Mucosa of stomach (tissue), 1 donor: ENCODE data around the gene GTPBP6.
"Not testable (repeated sequence)": the region's sequence is repeated elsewhere in the genome, so short reads cannot be mapped to it uniquely, and the experiment has no call there.

Source experiments
- H3K27me3 ChIP-seq: one replicate; pipeline ENCODE4 v1.7.0; 2013; ENCODE audit warnings: mild to moderate bottlenecking, low read length; ENCODE audit not compliant: control insufficient read depth, insufficient read depth
- H3K36me3 ChIP-seq: one replicate; pipeline ENCODE4 v1.7.0; 2013; ENCODE audit warnings: low read length; ENCODE audit not compliant: control insufficient read depth, insufficient read depth
- H3K4me1 ChIP-seq: one replicate; pipeline ENCODE4 v1.7.0; 2013; ENCODE audit warnings: mild to moderate bottlenecking, low read length; ENCODE audit not compliant: control insufficient read depth, insufficient read depth
- H3K4me3 ChIP-seq: one replicate; pipeline ENCODE4 v1.7.0; 2013; ENCODE audit warnings: low read length
- H3K9ac ChIP-seq: one replicate; pipeline ENCODE4 v1.7.0; 2013; ENCODE audit warnings: mild to moderate bottlenecking, low read length, moderate library complexity
- H3K9me3 ChIP-seq: one replicate; pipeline ENCODE4 v1.7.0; 2013; ENCODE audit warnings: mild to moderate bottlenecking, low read length, moderate library complexity; ENCODE audit not compliant: control insufficient read depth
- donor health status: Pancreatic carcinoma.

Gene GTPBP6

DNA sequence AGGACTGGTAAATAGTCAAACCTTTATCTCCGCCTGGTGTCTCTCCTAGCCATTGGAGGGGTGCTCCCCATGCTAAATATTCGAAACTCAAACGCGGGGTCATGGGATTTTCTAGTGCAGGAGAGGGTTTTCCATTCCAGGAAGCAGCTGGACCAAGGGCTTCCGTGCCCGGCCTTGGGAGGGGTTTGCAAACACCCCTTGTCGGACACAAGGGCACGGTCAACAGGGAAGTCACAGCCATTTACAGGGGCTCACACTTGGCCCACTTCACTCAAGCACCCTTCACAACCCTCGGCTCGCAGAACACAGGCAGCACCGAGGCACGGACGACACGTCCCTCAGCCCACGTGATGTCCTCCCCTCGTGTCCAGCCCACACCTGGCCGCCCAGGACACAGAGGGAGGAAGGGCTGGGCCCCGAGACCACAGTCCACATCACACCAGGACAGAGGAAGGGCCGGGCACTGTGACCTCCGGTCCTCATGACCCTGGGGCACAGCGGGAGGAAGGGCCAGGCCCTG lies 47.7 kb downstream of the GTPBP6 start:
- Histone ChIP-seq H3K36me3 (no peaks in the 10 kb centered on the region), H3K9me3 (no peaks in the 10 kb centered on the region), H3K9ac (no peak overlapping the region), H3K27me3 (no peaks in the 10 kb centered on the region), H3K4me1 (peaks cover 8% of the 10 kb centered on the region), H3K4me3 (no peak overlapping the region)

DNA sequence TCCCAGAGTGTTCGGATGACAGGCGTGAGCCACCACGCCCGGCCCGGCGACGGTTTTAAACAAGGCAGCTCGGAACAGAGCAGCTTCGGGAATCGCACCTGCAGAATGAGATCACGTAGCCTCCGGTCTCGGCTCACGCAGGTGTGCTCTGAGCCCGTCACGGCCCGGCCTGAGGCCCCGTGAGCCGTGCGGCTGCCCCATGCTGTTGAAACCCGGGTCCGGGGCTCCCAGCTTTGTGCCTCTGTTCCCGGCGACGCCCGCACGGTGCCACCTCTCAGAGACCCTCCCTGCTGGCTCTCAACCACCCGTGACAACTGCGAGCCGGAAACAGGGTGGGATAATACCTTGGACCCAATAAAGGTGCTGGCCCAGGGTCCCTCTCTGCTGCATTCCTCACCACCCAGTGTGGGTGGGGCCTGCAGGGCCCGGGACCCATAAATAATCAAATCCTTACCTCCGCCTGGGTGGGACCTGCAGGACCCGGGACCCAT lies 50.8 kb downstream of the GTPBP6 start:
- H3K4me1 ChIP-seq, result peaks cover 7% of the 10 kb centered on the region
- H3K9ac ChIP-seq, result no peak overlapping the region
- no peaks in the 10 kb centered on the region for H3K36me3 ChIP-seq
- H3K9me3 ChIP-seq, result no peaks in the 10 kb centered on the region
- no peaks in the 10 kb centered on the region for H3K27me3 ChIP-seq
- no peak overlapping the region for H3K4me3 ChIP-seq

- Histone ChIP-seq H3K4me1 (peaks cover 24% of the 10 kb centered on the region), H3K9ac (no peak overlapping the region), H3K4me3 (no peak overlapping the region), H3K36me3 (no peaks in the 10 kb centered on the region), H3K27me3 (no peaks in the 10 kb centered on the region), H3K9me3 (no peaks in the 10 kb centered on the region)
Measured at GRCh38 chrX:265502-265901, 53.1 kb downstream of the GTPBP6 start.

GRCh38 chrX:264634-265455 lies 53.8 kb downstream of the GTPBP6 start:
- H3K27me3 ChIP-seq, result no peaks in the 10 kb centered on the region
- no peak overlapping the region for H3K4me3 ChIP-seq
- peaks cover 27% of the 10 kb centered on the region for H3K4me1 ChIP-seq
- H3K36me3 ChIP-seq, result no peaks in the 10 kb centered on the region
- no peak overlapping the region for H3K9ac ChIP-seq
- no peaks in the 10 kb centered on the region for H3K9me3 ChIP-seq

- not testable (repeated sequence) for H3K36me3 ChIP-seq, H3K9ac ChIP-seq, H3K4me3 ChIP-seq, H3K27me3 ChIP-seq, H3K9me3 ChIP-seq
- peaks cover 30% of the 10 kb centered on the region for H3K4me1 ChIP-seq
Measured at GRCh38 chrX:264006-264405, 54.6 kb downstream of the GTPBP6 start.

DNA sequence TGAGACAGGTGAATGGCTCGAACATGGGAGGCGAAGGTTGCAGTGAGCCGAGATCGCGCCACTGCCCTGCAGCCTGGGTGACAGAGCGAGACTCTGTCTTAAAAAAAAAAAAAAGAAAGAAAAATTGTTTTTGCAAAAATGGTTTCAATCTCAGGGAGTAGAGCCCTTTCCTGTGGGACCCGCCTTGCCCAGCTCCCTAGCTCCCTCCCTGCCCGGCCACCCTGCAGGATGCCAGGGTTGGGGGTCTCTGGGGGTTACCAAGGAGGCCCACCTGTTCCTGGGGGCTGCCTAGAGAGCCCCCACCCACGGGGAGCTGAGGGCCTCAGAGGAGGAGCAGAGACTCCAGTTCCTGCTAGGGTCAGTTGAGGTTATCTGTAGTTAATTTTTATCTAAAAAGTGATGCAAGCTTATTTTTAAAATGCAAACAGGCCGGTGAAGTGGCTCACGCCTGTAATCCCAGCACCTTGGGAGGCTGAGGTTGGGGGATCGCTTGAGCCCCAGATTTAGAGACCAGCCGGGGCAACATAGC lies 56.2 kb downstream of the GTPBP6 start:
- Histone ChIP-seq H3K36me3 (no peaks in the 10 kb centered on the region), H3K4me1 (peaks cover 30% of the 10 kb centered on the region), H3K9me3 (no peaks in the 10 kb centered on the region), H3K4me3 (peak overlapping the region; percentile 1), H3K9ac (peak overlapping the region; percentile 55), H3K27me3 (no peaks in the 10 kb centered on the region)

DNA sequence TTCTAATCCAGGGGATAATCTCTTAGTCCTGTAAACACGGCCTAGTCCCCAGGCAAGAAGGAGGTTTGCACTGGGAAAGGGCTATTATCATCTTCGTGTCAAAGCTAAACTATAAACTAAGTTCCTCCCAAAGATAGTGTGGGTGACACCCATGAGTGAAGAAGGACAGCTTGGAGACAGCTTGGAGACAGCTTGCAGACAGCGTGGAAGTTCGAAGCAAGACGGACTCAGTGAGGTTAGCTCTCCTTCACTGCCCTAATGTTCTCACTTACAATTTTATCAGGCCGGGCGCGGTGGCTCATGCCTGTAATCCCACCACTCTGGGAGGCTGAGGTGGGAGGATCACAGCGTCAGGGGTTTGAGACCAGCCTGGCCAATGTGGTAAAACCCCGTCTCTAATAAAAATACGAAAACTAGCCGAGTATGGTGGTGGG lies 56.7 kb downstream of the GTPBP6 start:
- Histone ChIP-seq H3K4me1 (peaks cover 30% of the 10 kb centered on the region), H3K36me3 (no peaks in the 10 kb centered on the region), H3K9me3 (no peaks in the 10 kb centered on the region), H3K9ac (peak overlapping the region; percentile 11), H3K27me3 (no peaks in the 10 kb centered on the region), H3K4me3 (peak overlapping the region; percentile 1)

DNA sequence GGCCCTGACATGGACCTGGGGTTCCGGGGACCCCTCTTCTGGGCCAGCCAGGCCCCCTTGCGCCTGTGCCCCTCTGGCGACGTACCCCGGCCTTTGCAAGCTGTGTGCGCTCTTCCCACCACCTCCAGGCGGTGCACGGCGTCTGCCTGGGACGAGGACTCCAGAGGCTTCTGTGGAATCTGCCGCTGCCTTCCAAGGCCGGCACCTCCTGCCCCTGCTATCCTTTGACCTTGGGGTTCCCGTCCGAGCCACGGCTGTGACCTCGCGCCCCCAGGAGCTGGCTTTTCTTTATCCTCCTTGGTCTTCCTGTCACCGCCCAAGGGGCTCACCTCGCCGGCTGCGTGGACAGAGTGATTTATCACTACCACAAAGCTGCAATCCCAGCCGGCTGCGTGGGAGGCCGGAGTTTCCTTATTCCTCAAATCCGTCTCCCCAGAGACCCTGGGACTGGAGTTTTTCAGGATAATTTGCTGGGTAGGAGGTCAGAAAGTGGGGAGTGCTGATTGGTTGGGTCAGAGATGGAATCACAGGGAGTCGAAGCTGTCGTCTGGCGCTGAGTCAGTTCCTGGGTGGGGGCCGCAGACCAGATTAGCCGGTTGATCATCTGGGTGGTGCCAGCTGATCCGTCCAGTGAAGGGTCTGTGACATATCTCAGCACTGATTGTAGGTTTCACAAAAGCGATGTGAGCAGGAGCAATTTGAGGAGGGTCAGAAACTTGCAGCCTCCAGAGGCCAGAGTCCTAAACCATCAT lies 57.3 kb downstream of the GTPBP6 start:
- peak overlapping the region; percentile 11 for H3K9ac ChIP-seq
- peaks cover 30% of the 10 kb centered on the region for H3K4me1 ChIP-seq
- no peaks in the 10 kb centered on the region for H3K36me3 ChIP-seq
- no peaks in the 10 kb centered on the region for H3K27me3 ChIP-seq
- no peaks in the 10 kb centered on the region for H3K9me3 ChIP-seq
- H3K4me3 ChIP-seq, result peak overlapping the region; percentile 1

DNA sequence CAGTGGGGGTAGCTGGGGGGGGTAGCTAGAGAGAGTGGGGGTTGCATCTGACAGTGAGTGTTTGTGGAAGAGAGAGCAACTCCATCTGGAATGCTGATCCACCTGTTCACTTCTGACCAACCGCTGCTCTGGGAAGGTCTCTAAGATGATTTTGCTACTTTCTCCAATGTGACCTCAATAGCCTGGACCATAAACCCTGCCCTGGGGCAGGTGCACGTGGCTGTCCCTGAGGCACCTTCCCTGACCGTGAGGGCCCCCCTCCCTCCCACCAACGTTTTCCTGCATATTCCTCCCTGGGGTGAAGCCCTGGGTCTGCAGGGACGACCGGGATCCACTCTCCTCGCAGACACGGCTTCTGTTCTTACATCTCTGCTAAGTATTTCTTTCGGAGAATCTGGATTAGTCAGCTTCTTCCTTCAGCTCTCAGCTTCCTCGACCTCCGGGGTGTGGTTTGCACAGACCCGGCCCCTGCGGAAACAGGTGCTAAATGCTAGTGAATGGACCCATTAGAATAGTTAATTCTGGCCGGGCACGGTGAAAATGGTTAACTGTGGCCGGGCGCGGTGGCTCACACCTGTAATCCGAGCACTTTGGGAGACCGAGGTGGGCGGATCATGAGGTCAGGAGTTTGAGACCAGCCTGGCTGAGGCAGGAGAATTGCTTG lies 58.8 kb downstream of the GTPBP6 start:
- peaks cover 24% of the 10 kb centered on the region for H3K4me1 ChIP-seq
- H3K9me3 ChIP-seq, result no peaks in the 10 kb centered on the region
- H3K36me3 ChIP-seq, result no peaks in the 10 kb centered on the region
- no peaks in the 10 kb centered on the region for H3K27me3 ChIP-seq
- H3K4me3 ChIP-seq, result no peak overlapping the region
- no peak overlapping the region for H3K9ac ChIP-seq

DNA sequence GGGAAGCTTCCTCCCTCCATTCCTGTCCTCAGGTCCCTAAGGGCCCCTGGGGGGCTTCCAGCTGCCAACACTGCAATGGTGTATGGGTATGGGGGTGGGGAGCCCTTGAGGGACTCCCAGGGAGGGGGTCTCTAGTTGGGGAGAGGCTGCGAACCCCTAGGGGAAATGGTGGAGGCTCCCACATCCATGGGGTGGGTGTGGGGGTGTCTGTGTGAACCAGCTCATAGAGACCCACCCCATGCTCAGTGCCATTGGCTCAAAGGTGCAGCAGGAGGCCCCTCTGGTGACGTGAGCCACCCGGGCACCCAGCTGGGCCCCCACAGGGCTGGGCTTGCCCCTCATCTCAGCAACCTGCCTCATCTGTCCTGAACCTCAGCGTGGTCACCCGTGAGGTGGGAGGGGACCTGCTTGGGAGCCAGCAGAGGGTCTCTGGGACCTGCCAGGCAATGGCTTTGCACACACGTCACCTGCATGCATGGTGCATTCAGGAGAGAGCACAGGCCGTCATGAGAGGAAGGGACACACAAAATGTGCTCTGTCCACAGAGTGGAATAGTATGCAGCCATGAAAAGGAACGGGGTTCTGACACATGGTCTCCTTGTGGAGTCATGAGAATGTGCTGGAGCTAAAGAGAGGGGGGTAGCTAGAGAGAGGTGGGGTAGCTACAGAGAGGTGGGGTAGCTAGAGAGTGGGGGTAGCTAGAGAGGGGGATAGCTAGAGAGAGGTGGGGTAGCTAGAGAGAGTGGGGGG lies 60.1 kb downstream of the GTPBP6 start:
- Histone ChIP-seq H3K9me3 (no peaks in the 10 kb centered on the region), H3K4me1 (peaks cover 24% of the 10 kb centered on the region), H3K9ac (no peak overlapping the region), H3K4me3 (no peak overlapping the region), H3K27me3 (no peaks in the 10 kb centered on the region), H3K36me3 (no peaks in the 10 kb centered on the region)

DNA sequence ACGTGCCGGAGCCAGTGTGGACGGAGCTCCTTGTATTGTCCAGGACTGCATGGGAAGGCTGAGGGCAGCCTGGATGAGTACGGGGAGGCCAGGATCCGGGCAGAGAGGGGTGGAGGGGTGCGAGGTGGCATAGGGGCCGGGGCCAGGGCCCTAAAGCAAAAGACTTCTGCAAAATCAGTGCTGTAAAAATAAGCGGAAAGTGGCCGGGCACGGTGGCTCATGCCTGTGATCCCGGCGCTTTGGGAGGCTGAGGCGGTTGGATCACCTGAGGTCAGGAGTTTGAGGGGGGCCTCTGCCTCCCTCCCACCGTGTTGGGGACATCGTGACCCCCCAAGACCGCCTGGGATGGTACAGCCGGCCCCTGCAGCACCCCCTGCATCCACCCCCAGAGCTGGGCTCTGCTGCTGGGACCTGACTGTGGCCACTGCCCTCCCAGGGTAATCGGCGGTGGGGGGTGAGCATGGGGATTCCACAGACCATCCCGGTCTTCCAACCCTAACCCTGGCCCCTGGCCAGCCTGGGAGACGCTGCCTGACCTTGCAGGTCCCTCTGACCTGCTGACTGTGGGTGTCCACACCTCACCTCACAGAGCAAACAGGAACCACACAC lies 60.8 kb downstream of the GTPBP6 start:
- Histone ChIP-seq H3K4me3 (no peak overlapping the region), H3K4me1 (peaks cover 24% of the 10 kb centered on the region), H3K9me3 (no peaks in the 10 kb centered on the region), H3K9ac (no peak overlapping the region), H3K27me3 (no peaks in the 10 kb centered on the region), H3K36me3 (no peaks in the 10 kb centered on the region)
